Bone marrow (tissue), 2 donors: ENCODE results near the gene BRSK2.

Experiments used
- DNase-seq, 2 donors: peaks; one replicate each; lab custom pipeline; 2025; lab: John Stamatoyannopoulos, UW

The BRSK2 gene

GRCh38 chr11:1437500-1437899 is 47.8 kb downstream of the BRSK2 start:
- no peak for DNase-seq

GRCh38 chr11:1438261-1438966 is 48.7 kb downstream of the BRSK2 start:
- no peak for DNase-seq

GRCh38 chr11:1438967-1439330 is 49.2 kb downstream of the BRSK2 start:
- no peak for DNase-seq

- DNase-seq: no peak
These were observed 49.6 kb downstream of the BRSK2 start for GRCh38 chr11:1439341-1439740.

- no peak for DNase-seq
These were observed 50.3 kb downstream of the BRSK2 start for GRCh38 chr11:1440066-1440465.

- DNase-seq: no peak
These were observed 50.8 kb downstream of the BRSK2 start for GRCh38 chr11:1440496-1440895.

- DNase-seq: no peak
These were observed 52.4 kb downstream of the BRSK2 start for GRCh38 chr11:1442163-1442562.

GRCh38 chr11:1442807-1443366 is 53.2 kb downstream of the BRSK2 start:
- DNase-seq: no peak

- DNase-seq: no peak
These were observed 54.0 kb downstream of the BRSK2 start for GRCh38 chr11:1443737-1444136.

- DNase-seq: no peak
These were observed 54.6 kb downstream of the BRSK2 start for GRCh38 chr11:1444321-1444720.

- DNase-seq: no peak
These were observed 55.2 kb downstream of the BRSK2 start for GRCh38 chr11:1444823-1445422.

- DNase-seq: no peak
These were observed 56.2 kb downstream of the BRSK2 start for GRCh38 chr11:1445741-1446445.

GRCh38 chr11:1446623-1447022 is 56.9 kb downstream of the BRSK2 start:
- DNase-seq: no peak

GRCh38 chr11:1447845-1448825 is 58.4 kb downstream of the BRSK2 start:
- no peak for DNase-seq

- DNase-seq: no peak
These were observed 59.1 kb downstream of the BRSK2 start for GRCh38 chr11:1448882-1449281.

- DNase-seq: no peak
These were observed 59.9 kb downstream of the BRSK2 start for GRCh38 chr11:1449490-1450243.

GRCh38 chr11:1450344-1450875 is 60.7 kb downstream of the BRSK2 start:
- no peak for DNase-seq

GRCh38 chr11:1450949-1451710 is 61.4 kb downstream of the BRSK2 start:
- DNase-seq: no peak

- DNase-seq: no peak
These were observed 62.2 kb downstream of the BRSK2 start for GRCh38 chr11:1451781-1452470.
